Activated naive CD8-positive, alpha-beta T cell treated with anti-CD3 and anti-CD28 coated beads for 36 hours (primary cell): ENCODE measurements around the gene RAB30. TPM values are rescaled to one million over a fixed set of nuclear protein-coding genes. Genes with fewer than 3 reads are reported as not detected.

Experiments used
- DNase-seq: peaks from one replicate; pipeline ENCODE4 v3.0.0; 2021
- H3K27ac Mint-ChIP-seq: one replicate; pipeline ENCODE4 v1.8.0; 2022; ENCODE audit warnings: mild to moderate bottlenecking, moderate library complexity, mixed read lengths
- H3K27me3 Mint-ChIP-seq: one replicate; pipeline ENCODE4 v1.8.0; 2022; ENCODE audit warnings: mild to moderate bottlenecking, mixed read lengths
- H3K36me3 Mint-ChIP-seq: one replicate; pipeline ENCODE4 v1.8.0; 2021; ENCODE audit warnings: mild to moderate bottlenecking, mixed read lengths
- H3K4me1 Mint-ChIP-seq: one replicate; pipeline ENCODE4 v1.8.0; 2021; ENCODE audit warnings: mixed read lengths
- H3K4me3 Mint-ChIP-seq: one replicate; pipeline ENCODE4 v1.8.0; 2022; ENCODE audit warnings: mild to moderate bottlenecking, moderate library complexity, mixed read lengths
- H3K9me3 Mint-ChIP-seq: one replicate; pipeline ENCODE4 v1.8.0; 2022; ENCODE audit warnings: mixed read lengths
- total RNA-seq, 2 experiments: library from RNA; stranded (reverse); gene quantifications; one replicate each; pipeline ENCODE4 v1.2.3, GENCODE V29; 2021

Gene RAB30, protein sequence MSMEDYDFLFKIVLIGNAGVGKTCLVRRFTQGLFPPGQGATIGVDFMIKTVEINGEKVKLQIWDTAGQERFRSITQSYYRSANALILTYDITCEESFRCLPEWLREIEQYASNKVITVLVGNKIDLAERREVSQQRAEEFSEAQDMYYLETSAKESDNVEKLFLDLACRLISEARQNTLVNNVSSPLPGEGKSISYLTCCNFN
- 10 to 100 TPM; 23.1 to 23.4 TPM for total RNA-seq

DNA sequence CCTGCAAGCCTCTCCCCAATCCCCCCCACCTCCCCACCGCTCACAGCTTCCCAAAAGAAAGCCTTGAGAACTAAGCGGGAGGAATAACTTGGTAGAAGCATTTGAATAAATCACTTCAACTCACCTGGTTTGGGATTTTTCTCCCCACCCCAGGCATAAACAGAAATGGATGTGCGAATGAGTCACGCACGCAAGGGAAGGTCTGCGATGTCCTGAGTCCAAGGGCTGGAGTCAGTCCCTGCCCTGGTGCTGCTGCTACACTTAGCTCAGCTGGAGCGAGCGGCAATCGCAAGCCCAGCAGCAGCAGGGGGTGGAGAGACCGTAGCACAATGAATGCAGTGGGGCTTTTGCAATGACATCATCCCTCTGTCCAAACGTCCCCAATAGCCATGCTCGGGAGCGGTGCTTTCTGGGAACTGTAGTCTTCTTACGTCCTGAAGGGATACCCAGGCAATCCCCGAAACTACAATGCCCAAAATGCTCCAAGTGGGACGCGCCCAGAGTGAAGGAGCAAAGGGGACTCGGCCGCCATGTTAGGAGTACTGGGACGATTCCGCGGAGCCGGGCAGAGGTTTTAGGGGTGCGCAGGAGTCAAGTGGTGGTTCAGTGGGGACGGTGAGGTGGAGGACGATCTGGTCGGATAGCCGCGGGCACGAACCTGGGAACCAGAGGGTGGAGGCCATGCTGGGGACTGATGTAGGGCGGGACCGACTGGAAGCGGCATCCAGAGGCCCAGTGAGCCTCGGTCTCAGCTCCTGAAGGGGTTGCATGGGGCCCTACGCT lies at the start of gene RAB30:
RAB30 (minus strand) TSS at position 331 of the 783 bp plus-strand sequence. CDS start 74,581 bp downstream, outside the sequence.
- H3K4me1 Mint-ChIP-seq: peaks cover 24% of the 10 kb centered on the region
- peaks cover 24% of the 10 kb centered on the region for H3K36me3 Mint-ChIP-seq
- no peaks in the 10 kb centered on the region for H3K9me3 Mint-ChIP-seq
- H3K27me3 Mint-ChIP-seq: no peaks in the 10 kb centered on the region
- no peak within 1 kb of the TSS for H3K4me3 Mint-ChIP-seq
- peak; percentile 91 for DNase-seq
- H3K27ac Mint-ChIP-seq: no peak within 1 kb of the TSS

DNA sequence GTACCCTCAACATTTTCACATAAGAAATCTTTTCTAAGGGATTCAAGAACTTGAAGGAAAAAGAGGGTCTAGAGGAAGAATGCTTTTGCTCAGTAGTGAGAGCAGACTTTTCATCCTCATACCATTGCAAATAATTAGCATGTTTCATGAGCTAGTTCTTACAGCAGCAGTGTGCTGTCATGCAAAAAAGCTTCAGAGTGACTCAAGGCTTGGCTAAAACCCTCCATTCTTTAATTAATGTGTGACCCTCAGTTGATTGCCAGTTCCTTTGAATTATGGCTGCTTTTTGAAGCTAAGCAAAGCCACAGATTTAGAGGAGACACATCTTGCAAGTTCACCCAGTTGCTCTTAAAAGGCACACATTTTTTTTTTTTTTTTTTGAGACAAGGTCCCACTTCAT lies 48.6 kb upstream of the RAB30 start:
- Mint-ChIP-seq H3K27me3 (no peaks in the 10 kb centered on the region), H3K9me3 (no peaks in the 10 kb centered on the region), H3K4me1 (peaks cover 58% of the 10 kb centered on the region), H3K4me3 (no peak overlapping the region), H3K27ac (no peak overlapping the region), H3K36me3 (peaks cover 3% of the 10 kb centered on the region)
- no peak for DNase-seq

DNA sequence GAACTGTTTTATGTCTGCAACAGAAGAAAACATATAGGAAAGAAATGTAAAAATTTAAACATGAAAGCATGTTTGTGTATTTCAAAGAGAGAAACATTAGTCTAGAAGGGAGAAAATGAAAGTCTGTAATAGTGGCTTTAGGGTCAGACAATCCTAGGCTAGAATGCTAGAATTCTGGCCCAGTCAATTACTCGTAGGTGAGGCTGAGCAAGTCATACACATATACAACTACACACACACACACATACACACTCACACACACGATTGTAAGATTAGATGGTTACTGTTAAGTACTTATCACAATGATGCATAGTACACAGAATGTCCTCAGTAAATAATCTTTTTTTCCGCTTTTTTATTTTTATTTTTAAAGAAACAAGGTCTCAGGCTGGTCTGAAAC lies 47.5 kb upstream of the RAB30 start:
- Mint-ChIP-seq H3K36me3 (peaks cover 3% of the 10 kb centered on the region), H3K4me1 (peaks cover 61% of the 10 kb centered on the region), H3K4me3 (no peak overlapping the region), H3K9me3 (no peaks in the 10 kb centered on the region), H3K27ac (no peak overlapping the region), H3K27me3 (no peaks in the 10 kb centered on the region)
- no peak for DNase-seq

DNA sequence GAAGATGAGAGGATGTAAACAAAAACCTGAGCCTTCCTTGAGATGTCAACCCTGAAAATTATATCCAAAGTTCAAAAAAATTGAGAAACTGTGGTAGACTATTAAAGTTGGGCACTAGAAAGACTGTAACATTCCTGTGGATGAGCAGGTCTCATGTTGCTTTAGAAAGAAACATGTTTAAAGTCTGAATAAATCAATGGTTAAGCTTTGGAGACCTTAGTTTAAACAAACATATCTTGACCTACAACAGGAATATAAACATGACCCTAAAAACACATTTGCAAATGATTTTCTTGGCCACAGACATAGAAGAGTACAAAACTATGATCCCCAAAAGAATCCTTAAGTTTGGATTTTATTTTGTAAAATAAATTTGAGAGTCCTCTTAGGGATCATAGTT lies 47.1 kb upstream of the RAB30 start:
- H3K4me3 Mint-ChIP-seq: no peak overlapping the region
- H3K27ac Mint-ChIP-seq: peak overlapping the region; percentile 4
- no peak for DNase-seq
- H3K4me1 Mint-ChIP-seq: peaks cover 61% of the 10 kb centered on the region
- no peaks in the 10 kb centered on the region for H3K27me3 Mint-ChIP-seq
- peaks cover 3% of the 10 kb centered on the region for H3K36me3 Mint-ChIP-seq
- no peaks in the 10 kb centered on the region for H3K9me3 Mint-ChIP-seq

DNA sequence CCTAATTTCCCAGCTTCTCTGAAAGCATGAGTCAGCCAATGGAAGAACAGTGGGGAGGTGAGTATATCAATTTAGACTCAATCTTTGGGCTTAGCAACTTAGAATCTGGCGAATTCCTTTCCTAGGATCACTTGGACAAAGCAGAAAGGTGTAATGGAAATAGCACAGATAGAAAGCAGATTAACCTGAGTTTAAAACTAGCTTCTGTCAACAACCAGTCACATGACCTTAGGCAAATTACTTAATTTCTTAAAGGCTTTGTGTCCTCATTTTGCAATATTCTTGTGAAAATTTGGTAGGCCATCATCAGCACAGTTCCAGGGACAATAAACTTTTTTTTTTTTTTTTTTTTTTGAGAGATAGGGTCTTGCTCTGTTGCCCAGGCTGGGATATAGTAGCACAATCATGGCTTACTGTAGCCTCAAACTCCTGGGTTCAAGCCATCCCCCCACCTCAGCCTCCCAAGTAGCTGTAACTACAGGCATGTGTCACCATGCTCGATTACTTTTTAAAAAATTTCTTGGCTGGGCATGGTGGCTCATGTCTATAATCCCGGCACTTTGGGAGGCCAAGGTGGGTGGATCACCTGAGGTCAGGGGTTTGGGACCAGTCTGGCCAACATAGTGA lies 44.4 kb upstream of the RAB30 start:
- H3K36me3 Mint-ChIP-seq: peaks cover 4% of the 10 kb centered on the region
- H3K9me3 Mint-ChIP-seq: no peaks in the 10 kb centered on the region
- H3K27ac Mint-ChIP-seq: peak overlapping the region; percentile 25
- no peaks in the 10 kb centered on the region for H3K27me3 Mint-ChIP-seq
- peaks cover 45% of the 10 kb centered on the region for H3K4me1 Mint-ChIP-seq
- peak overlapping the region; percentile 25 for H3K4me3 Mint-ChIP-seq
- no peak for DNase-seq

DNA sequence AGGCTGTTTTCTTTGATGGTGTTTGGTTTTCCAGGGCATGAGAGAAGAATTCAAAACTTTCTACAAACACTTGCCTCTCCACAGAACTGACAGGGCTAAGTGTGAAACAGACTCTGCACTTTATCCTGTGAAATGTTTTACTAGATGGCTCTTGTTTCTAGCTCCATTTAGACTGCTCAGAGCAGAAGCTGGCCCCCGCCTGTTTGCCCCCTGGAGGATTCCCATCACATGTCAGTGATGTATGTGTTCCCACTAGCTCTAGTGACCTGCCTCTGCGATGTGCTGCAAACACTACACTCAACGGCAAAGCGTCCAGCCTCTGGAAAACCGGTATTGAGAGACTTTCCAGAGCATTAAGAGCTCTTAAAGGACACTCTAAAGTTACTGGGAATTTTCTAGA lies 43.9 kb upstream of the RAB30 start:
- Mint-ChIP-seq H3K4me3 (no peak overlapping the region), H3K9me3 (no peaks in the 10 kb centered on the region), H3K27ac (no peak overlapping the region), H3K27me3 (no peaks in the 10 kb centered on the region), H3K36me3 (peaks cover 6% of the 10 kb centered on the region), H3K4me1 (peaks cover 40% of the 10 kb centered on the region)
- no peak for DNase-seq

DNA sequence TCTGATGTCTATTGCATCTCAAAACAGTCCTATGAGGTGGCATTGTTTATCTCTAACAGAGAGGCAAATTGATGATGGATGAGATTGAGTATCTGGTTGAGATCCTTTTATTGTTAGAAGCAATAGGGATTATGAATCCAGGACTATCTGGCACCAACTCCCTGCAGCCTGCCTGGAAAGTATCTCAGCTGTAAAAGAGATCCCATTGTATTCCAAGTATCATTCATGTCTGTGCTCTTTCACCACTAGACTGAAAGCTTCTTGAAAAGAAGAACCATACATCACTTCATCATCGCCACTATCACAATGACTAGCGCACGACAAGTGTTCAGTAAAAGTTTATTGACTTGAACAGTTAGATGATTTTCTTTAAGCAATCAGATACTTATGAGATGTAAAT lies 43.3 kb upstream of the RAB30 start:
- DNase-seq: no peak
- Mint-ChIP-seq H3K27me3 (no peaks in the 10 kb centered on the region), H3K27ac (no peak overlapping the region), H3K9me3 (no peaks in the 10 kb centered on the region), H3K36me3 (peaks cover 6% of the 10 kb centered on the region), H3K4me3 (no peak overlapping the region), H3K4me1 (peaks cover 36% of the 10 kb centered on the region)

DNA sequence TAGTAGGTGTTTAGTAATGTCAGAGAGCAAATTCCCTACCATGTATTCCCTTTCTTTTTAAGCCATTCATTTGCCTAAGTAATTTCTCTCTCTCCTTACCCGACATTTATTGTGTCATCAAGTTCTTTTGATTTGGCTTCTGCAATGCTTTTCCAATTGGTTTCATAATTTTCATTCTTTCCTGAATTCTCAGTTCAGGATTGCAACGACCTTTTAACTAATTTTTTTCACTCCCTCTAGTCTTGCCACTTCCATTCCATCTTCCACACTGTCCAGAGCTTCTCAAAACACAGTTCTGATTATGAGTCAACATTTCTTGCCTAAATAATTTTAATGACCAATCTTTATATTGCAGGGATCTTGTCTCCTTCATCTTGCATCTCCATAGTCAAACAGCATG lies 41.2 kb upstream of the RAB30 start:
- Mint-ChIP-seq H3K36me3 (peaks cover 6% of the 10 kb centered on the region), H3K27me3 (no peaks in the 10 kb centered on the region), H3K4me1 (peaks cover 21% of the 10 kb centered on the region), H3K9me3 (no peaks in the 10 kb centered on the region), H3K27ac (no peak overlapping the region), H3K4me3 (no peak overlapping the region)
- no peak for DNase-seq

DNA sequence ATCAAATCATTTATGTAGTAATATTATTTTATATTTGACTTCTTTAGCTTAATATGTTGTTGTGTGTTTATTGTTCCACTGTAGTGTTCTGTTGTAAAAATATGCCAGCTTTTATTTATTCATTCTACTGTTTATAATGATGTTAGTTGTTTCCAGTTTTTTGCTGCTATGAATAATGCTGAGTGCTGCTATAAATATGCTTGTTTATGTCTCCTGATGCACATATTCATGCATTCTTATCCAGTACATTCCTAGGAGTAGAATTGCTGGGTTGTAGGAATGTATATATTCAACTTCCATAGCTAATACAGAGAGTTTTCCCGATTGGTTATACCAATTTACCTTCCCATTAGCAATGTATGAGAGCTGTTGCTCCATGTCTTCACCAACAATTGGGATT lies 33.5 kb upstream of the RAB30 start:
- Mint-ChIP-seq H3K9me3 (no peaks in the 10 kb centered on the region), H3K4me3 (no peak overlapping the region), H3K36me3 (no peaks in the 10 kb centered on the region), H3K27me3 (no peaks in the 10 kb centered on the region), H3K4me1 (peaks cover 3% of the 10 kb centered on the region), H3K27ac (no peak overlapping the region)
- DNase-seq: no peak

DNA sequence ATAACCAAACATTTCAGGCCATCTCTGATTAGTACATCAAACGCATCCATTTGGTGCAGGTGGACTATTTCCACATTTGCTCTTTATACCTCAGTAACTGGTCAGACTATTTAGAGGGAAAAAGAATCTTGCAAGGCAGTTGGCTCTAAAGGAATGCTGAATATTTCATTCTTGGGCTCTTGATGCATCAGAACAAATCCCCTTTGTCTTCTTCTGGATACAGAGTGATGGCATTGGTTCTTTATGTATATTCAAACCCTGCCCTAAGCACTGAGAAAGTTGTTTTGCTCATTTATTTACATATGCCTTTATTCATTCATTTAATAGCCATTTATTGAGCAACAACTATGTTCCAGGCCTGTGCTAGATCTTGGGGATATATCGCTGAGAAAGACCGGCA lies 31.1 kb upstream of the RAB30 start:
- H3K27ac Mint-ChIP-seq: no peak overlapping the region
- H3K9me3 Mint-ChIP-seq: no peaks in the 10 kb centered on the region
- H3K4me1 Mint-ChIP-seq: peaks cover 3% of the 10 kb centered on the region
- H3K4me3 Mint-ChIP-seq: no peak overlapping the region
- H3K36me3 Mint-ChIP-seq: no peaks in the 10 kb centered on the region
- no peaks in the 10 kb centered on the region for H3K27me3 Mint-ChIP-seq
- DNase-seq: no peak

DNA sequence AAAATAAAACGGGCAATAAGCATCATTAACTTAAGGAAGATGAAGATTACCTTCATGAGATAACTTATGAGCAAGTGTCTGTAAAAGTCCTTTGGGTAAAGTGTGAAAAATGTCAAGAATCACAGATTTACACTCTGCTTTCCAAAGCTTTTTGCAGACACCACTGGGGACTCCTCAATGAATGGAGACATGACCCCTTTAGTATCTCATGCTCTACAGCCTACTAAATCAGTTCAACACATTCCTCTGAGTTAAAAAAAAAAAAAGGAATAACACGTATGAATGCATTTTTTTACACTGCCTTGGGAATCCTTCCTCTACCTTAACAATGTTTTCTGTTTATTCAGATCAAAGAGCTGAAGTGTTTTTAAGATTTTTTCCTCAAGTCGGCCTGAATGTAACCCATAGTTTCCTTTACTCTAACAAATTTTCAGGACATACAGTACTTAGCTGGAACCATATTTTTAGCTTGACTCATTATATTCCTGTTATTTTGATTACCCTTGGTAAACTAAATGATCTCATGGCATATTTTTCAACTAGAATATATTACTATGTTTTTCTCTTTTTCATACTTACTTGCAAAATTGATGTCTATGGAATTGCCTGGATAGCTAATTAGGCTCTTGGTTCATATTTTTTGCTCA lies 25.9 kb upstream of the RAB30 start:
- H3K9me3 Mint-ChIP-seq: no peaks in the 10 kb centered on the region
- H3K27me3 Mint-ChIP-seq: no peaks in the 10 kb centered on the region
- no peak overlapping the region for H3K4me3 Mint-ChIP-seq
- no peak for DNase-seq
- no peaks in the 10 kb centered on the region for H3K36me3 Mint-ChIP-seq
- no peak overlapping the region for H3K27ac Mint-ChIP-seq
- peaks cover 5% of the 10 kb centered on the region for H3K4me1 Mint-ChIP-seq

DNA sequence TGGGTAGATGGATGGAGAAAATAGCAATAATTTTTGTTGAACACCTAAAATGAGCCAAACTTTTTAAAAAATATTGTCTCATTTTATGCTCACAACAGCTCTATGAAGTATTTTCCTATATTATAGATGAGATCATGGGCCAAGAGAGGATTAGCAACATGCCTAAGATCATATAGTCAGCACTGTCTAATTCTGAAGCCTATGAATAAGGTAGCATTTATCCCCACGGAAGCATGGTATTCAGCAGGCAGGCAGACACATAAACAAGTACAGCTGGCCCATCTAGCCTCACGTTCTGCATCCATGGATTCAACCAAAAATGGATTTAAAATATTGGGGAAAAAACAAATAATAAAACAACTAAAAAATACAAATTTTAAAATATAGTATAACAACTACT lies 21.9 kb upstream of the RAB30 start:
- H3K9me3 Mint-ChIP-seq: no peaks in the 10 kb centered on the region
- H3K27ac Mint-ChIP-seq: no peak overlapping the region
- H3K4me1 Mint-ChIP-seq: peaks cover 12% of the 10 kb centered on the region
- DNase-seq: no peak
- H3K4me3 Mint-ChIP-seq: no peak overlapping the region
- H3K27me3 Mint-ChIP-seq: no peaks in the 10 kb centered on the region
- H3K36me3 Mint-ChIP-seq: no peaks in the 10 kb centered on the region

DNA sequence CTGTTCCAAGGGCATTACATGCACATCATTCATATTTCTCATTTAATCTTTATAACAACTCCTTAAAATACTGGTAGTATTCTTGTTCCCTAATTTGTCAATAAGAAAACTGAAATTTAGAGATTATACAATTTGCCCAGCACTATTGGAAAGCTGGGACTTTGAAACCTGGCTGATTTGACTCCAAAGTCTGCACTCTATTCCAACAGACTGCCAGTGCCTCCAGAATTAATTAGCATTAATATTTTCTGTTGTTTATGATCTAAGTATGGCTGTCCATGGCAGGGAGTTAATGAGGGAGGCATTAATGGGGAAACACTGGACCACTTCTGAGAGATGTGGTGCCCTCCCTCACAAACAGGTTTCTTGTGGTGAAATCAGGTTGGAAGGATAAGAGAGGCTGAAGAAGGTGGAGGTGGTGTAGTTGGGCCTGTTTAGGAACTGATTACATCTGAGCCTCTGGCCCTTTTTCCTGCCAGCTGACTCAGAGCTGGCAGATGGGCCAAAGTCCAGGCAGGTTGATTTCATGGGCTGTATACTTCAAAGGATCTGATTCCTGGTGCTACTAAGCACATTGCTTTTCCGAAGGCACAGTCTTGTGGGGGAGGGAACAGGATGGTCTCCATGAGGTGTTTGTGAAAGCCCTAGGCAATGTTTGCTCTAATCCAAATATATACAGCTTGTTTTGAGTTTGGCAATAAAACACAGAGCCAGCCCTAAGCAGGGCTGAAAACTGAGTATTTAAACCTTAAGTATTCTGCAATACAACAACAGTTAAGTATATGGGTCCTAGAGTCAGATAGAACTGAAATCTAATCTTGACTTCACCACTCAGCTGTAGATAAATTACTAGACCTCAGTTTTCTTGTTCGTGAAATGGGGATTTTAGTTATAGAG lies 21.0 kb upstream of the RAB30 start:
- no peak for DNase-seq
- Mint-ChIP-seq H3K27me3 (no peaks in the 10 kb centered on the region), H3K4me3 (no peak overlapping the region), H3K9me3 (no peaks in the 10 kb centered on the region), H3K36me3 (no peaks in the 10 kb centered on the region), H3K27ac (no peak overlapping the region), H3K4me1 (peaks cover 12% of the 10 kb centered on the region)

DNA sequence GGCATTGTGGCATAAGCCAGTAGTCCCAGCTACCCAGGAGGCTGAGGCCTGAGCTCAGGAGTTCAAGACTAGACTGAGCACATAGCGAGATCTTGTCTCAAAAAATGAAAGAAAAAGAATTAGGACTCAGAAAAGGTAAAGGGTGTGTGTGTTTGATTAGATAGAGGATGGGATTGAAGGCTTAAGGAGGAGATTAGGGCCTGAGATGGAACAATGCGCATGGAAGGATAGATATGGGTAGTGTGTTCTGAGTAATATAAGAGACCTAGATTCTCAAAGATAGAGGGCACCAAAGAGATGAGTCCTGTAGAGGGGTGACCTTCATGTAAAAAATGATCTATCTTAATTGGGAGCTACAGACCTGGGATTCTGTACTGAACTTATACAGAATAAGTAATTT lies 17.3 kb upstream of the RAB30 start:
- H3K27me3 Mint-ChIP-seq: no peaks in the 10 kb centered on the region
- peaks cover under 1% of the 10 kb centered on the region for H3K36me3 Mint-ChIP-seq
- H3K9me3 Mint-ChIP-seq: no peaks in the 10 kb centered on the region
- no peak overlapping the region for H3K27ac Mint-ChIP-seq
- DNase-seq: no peak
- H3K4me1 Mint-ChIP-seq: peaks cover 17% of the 10 kb centered on the region
- no peak overlapping the region for H3K4me3 Mint-ChIP-seq
